Measurements from ENCODE around the gene MCM8. TPM values are rescaled to one million over a fixed set of nuclear protein-coding genes. Genes with fewer than 3 reads are reported as not detected.

MCM8 gene
- total RNA-seq, 2 donors from 2014 or later = 3.8 to 5.1 TPM

DNA sequence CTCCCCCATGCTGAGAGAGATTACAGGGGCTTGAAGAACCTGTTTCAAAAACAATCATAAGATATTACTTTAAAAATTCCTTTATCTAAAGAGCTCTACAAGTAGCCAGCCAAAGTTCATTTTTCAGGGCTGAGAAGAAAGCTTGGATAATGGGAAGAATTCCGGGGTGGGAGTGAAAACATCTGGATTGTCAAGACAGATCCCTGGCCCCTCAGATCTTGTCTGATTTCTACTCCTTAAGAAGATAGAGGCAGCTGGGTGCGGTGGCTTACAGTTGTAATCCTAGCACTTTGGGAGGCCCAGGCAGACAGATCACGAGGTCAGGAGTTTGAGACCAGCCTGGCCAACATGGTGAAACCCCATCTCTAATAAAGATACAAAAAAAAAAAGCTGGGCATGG lies 24.9 kb upstream of the MCM8 start:
- Histone ChIP-seq H3K27ac (no peak overlapping the region), H3K4me3 (no peak overlapping the region), H3K27me3 (replicated peaks; ENCODE audit: insufficient read depth) (no peaks in the 10 kb centered on the region), H3K36me3 (no peaks in the 10 kb centered on the region), H3K4me1 (ENCODE audit: control insufficient read depth in 1 of 2, low read depth in 2 of 2) (no peaks in the 10 kb centered on the region), H3K9me3 (no peaks in the 10 kb centered on the region)
- no peak for DNase-seq (ENCODE audit: low spot score)
- TF ChIP-seq, protein P1, sequence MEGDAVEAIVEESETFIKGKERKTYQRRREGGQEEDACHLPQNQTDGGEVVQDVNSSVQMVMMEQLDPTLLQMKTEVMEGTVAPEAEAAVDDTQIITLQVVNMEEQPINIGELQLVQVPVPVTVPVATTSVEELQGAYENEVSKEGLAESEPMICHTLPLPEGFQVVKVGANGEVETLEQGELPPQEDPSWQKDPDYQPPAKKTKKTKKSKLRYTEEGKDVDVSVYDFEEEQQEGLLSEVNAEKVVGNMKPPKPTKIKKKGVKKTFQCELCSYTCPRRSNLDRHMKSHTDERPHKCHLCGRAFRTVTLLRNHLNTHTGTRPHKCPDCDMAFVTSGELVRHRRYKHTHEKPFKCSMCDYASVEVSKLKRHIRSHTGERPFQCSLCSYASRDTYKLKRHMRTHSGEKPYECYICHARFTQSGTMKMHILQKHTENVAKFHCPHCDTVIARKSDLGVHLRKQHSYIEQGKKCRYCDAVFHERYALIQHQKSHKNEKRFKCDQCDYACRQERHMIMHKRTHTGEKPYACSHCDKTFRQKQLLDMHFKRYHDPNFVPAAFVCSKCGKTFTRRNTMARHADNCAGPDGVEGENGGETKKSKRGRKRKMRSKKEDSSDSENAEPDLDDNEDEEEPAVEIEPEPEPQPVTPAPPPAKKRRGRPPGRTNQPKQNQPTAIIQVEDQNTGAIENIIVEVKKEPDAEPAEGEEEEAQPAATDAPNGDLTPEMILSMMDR (IDR thresholded peaks at IDR 0.05) = no peak
- ATAC-seq (ENCODE audit: insufficient number of reproducible peaks, low FRiP score, low read depth) = no peak

DNA sequence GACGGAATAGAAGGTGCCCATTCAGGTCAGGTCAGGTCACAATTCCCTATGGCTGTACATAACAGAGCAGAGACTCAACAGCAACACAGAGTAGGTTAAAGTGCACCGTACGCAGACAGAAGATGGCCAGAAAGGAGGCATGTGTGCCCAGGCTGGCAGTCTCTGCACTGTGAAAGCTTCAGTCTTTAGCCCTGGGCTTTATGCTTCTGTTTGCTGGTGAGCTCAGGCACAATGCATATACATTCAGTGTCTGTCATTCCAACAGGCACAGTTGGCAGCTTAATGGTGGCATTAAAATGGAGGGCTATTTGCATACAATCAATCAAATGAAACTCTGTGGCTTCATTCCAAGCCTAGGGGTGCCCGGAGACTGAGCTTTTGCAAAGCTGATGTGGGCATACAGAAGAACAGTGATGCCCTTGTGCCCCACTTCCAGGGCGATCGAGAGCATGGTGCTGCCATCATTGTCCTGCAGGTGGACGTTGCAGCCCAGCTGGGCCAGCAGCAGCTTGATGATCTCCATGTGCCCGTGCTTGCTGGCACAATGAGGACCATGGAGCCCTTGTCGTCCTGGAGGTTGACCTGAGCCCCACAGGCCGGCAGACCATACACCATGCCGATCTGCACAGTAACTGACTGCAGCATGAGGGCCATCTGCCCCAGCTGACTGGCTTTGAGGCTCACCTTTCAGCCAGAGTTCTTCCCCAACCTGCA lies 22.5 kb upstream of the MCM8 start:
- Histone ChIP-seq H3K36me3 (no peaks in the 10 kb centered on the region), H3K4me3 (no peak overlapping the region), H3K27ac (no peak overlapping the region), H3K9me3 (no peaks in the 10 kb centered on the region), H3K27me3 (replicated peaks; ENCODE audit: insufficient read depth) (no peaks in the 10 kb centered on the region), H3K4me1 (ENCODE audit: control insufficient read depth in 1 of 2, low read depth in 2 of 2) (no peaks in the 10 kb centered on the region)
- TF ChIP-seq, protein P1 (IDR thresholded peaks at IDR 0.05) = no peak
- ATAC-seq (ENCODE audit: insufficient number of reproducible peaks, low FRiP score, low read depth) = no peak
- DNase-seq (ENCODE audit: low spot score) = no peak

DNA sequence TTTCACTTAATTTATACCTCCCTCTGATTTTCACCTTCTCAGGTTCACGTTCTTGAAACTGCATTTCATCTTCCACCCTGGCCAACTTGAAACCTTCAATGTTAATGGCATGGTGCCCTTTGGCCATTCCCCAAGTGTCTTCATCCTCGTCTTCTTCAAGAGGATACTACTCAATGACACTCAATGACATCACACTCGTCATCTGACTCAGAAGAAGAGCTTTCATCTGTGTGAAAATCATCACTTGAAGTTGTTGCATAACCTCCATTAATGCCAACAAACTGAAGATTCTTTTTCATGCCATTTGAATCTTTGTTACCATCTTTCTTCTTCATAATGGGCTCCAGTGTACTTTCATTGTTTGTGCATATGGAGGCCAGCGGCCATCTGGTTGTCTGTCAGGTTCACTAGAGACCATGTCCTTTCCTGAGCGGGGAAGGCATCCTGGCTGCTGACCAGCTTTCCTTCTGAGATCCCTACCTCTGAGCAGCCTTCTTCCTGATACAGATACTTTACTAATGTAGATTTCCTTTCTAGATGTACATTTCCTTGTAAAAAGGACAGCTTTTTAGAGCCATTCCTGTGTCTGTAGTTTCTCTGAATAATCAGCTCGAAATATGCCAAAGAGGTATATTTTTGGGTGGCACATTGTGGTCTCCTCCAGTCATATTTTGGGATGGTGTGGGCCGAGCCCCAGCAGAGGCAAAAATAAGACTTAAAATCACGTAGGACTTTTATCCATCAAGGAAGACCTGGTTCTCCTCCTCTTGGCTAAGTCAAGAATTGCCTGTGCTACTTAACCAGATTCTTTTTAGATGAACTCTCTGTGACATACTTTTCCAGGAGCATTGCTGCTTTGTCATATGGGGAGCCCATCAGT lies 21.4 kb upstream of the MCM8 start:
- TF ChIP-seq, protein P1 (IDR thresholded peaks at IDR 0.05) = no peak
- Histone ChIP-seq H3K9me3 (no peaks in the 10 kb centered on the region), H3K4me1 (ENCODE audit: control insufficient read depth in 1 of 2, low read depth in 2 of 2) (no peaks in the 10 kb centered on the region), H3K36me3 (no peaks in the 10 kb centered on the region), H3K27ac (no peak overlapping the region), H3K27me3 (replicated peaks; ENCODE audit: insufficient read depth) (no peaks in the 10 kb centered on the region), H3K4me3 (no peak overlapping the region)
- DNase-seq (ENCODE audit: low spot score) (no peak), ATAC-seq (ENCODE audit: insufficient number of reproducible peaks, low FRiP score, low read depth) (no peak)

DNA sequence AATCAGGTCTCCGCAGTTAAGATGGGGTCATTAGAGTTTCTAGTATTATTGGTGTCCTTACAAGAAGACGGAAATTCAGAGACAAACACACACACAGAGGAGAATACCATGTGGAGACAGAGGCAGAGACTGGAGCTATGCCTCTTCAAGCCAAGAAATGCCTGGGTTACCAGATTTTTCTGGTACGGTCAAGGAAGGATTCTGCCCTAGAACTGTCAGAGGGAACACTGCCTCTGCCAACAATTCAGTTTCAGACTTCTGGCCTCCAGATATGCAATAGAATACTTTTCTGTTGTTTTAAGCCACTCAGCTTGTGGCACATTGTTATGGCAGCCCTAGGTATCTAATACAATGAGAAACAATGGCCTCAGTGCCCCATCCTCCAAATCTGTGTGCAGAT lies 19.0 kb upstream of the MCM8 start:
- Histone ChIP-seq H3K9me3 (no peaks in the 10 kb centered on the region), H3K36me3 (no peaks in the 10 kb centered on the region), H3K4me3 (no peak overlapping the region), H3K27ac (no peak overlapping the region), H3K27me3 (replicated peaks; ENCODE audit: insufficient read depth) (no peaks in the 10 kb centered on the region), H3K4me1 (ENCODE audit: control insufficient read depth in 1 of 2, low read depth in 2 of 2) (no peaks in the 10 kb centered on the region)
- ATAC-seq (ENCODE audit: insufficient number of reproducible peaks, low FRiP score, low read depth) (no peak), DNase-seq (ENCODE audit: low spot score) (no peak)
- TF ChIP-seq, protein P1 (IDR thresholded peaks at IDR 0.05) = no peak

DNA sequence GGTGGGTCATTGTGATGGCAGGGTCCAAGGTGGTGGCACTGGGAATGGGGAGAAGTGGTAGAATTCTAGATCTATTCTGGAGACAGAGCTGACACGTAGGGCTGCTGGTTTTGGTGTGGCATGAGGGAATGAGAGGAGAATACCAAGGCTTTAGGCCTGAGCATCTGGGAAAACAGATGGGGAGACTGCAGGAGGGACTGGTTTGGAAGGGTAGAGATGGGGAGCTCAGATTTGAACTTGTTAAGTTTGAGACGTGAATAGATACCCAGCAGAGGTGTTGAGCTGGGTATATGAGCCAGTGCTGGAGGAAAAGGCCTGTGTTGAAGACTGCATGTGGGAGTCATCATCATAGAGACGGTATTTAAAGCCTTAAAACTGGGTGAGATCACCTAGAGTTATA lies 17.7 kb upstream of the MCM8 start:
- Histone ChIP-seq H3K36me3 (peaks cover 5% of the 10 kb centered on the region), H3K4me1 (ENCODE audit: control insufficient read depth in 1 of 2, low read depth in 2 of 2) (no peaks in the 10 kb centered on the region), H3K27me3 (replicated peaks; ENCODE audit: insufficient read depth) (no peaks in the 10 kb centered on the region), H3K4me3 (no peak overlapping the region), H3K9me3 (no peaks in the 10 kb centered on the region), H3K27ac (no peak overlapping the region)
- TF ChIP-seq, protein P1 (IDR thresholded peaks at IDR 0.05) = no peak
- no peak for ATAC-seq (ENCODE audit: insufficient number of reproducible peaks, low FRiP score, low read depth)
- DNase-seq (ENCODE audit: low spot score) = no peak
